HG02798 (cell line): Measurements from ENCODE around the gene NCOA5.
"Not testable (repeated sequence)": the region's sequence is repeated elsewhere in the genome, so short reads cannot be mapped to it uniquely, and the experiment has no call there.

Source experiments
- ATAC-seq: cut with Tn5 transposase; IDR thresholded peaks from one replicate; pipeline ENCODE4 v1.9.1; 2021; ENCODE audit warnings: mild to moderate bottlenecking; ENCODE audit not compliant: unreplicated experiment, poor library complexity

NCOA5 gene

DNA sequence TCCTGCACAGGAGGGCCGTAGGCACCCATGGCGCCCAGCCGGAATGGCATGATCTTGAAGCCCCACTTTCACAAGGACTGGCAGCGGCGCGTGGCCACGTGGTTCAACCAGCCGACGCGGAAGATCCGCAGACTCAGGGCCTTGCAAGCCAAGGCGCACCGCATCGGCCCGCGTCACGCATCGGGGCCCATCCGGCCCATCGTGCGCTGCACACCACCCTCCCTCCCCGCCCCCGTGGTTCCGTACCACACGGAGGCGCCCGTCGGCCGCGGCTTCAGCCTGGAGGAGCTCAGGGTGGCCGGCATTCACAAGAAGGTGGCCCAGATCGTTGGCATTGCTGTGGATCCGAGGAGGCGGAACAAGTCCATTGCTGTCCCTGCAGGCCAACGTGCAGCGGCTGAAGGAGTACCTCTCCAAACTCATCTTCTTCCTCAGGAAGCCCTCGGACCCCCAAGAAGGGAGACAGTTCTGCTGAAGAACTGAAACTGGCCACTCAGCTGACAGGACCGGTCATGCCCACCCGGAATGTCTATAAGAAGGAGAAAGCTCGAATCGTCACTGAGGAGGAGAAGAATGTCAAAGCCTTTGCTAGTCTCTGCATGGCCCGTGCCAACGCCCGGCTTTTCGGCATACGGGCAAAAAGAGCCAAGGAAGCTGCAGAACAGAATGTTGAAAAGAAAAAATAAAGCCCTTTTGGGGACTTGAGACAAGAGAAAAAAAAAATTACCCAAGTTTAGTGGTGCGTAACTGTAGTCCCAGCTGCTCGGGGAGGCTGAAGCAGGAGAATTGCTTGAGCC lies 9.9 kb upstream of the NCOA5 start:
- ATAC-seq, result no peak

DNA sequence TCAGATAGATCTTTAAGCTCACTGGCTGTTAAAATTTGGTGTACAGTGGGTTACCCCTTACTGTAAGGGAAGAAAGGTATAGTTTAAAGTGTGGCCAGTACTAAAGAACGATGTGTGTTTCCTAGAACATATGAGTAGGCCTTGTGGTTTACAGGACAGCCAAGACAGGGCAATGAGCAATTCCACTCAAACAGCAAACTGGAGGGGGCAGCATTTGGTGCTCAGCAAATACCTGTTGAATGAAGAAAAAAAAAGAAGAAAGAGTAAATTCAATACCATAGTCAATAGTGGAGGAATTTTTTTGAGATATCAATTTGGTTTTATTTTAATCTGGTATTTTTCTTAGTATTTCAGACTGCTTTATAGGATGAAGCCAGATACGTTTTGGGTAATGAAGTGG lies 3.8 kb upstream of the NCOA5 start:
- ATAC-seq, result no peak

DNA sequence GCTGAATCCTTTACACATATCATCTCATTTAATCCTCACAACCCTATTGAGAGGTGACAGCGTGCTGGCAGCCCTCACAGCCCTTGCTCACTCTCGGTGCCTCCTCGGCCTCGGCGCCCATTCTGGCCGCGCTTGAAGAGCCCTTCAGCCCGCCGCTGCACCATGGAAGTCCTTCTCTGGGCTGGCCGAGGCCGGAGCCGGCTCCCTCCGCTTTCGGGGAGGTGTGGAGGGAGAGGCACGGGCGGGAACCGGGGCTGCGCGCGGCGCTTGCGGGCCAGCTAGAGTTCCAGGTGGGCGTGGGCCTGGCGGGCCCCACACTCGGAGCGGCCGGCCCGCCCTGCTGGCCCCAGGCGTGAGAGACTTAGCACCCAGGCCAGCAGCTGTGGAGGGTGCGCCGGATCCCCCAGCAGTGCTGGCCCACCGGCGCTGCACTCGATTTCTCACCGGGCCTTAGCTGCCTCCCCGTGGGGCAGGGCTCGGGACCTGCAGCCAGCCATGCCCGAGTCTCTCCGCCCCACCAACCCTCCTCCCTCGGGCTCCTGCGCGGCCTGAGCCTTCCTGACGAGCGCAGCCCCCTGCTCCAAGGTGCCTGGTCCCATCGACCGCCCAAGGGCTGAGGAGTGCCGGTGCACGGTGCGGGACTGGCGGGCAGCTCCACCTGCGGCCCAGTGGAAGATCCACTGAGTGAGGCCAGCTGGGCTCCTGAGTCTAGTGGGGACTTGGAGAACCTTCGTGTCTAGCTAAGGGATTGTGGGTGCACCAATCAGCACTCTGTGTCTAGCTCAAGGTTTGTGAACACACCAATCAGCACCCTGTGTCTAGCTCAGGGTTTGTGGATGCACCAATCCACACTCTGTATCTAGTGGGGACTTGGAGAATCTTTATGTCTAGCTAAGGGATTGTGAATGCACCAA lies 2.1 kb upstream of the NCOA5 start:
- ATAC-seq, result not testable (repeated sequence)

DNA sequence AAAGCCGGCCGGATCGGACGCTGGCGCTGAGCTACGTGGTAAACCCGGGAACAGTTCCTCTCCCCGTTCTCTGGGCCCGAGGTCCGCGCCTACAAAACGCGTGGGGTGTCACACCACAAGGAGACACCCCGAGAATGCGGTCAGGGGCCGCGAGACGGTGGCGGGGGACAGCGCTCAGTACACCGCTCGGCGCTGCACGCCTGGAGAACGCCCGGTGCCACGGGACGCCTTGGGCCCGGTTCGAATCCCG lies 670 bp downstream of the NCOA5 start:
- ATAC-seq, result peak; percentile 24

DNA sequence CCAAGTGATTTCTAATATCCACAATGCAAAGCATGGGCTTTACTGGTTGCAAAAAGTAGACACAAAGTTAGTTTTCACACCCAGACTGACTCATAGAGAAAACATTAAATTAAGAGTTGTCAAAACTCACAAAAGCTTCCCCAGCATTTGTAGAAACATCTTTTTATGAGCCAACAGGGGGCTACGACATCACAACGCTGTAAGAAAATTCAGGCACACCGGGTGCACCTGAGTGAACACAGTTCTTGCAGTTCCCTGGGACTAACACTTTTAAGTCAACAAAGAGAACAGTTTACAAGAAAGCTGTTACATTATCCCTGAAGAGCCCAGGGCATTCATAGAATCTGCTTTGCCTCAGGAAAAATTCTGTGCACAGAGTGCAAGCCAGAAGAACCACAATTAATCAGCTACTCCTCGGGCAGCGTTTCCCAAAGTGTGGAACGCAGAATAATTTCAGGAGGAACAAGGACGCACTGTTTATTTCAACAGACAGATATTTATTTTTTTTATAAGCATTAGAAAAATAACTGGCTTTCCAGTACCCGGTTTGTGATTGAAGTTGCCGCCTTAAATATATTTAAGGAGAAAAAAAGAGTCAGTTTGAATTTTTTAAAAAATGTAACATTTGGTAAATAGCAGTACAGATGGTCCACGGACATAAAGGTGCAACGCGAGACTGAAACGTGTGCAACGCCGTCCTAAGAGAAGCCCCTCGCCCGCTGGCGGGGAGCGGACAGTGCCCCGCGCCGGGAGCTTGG lies 1.2 kb downstream of the NCOA5 start:
- ATAC-seq, result no peak

DNA sequence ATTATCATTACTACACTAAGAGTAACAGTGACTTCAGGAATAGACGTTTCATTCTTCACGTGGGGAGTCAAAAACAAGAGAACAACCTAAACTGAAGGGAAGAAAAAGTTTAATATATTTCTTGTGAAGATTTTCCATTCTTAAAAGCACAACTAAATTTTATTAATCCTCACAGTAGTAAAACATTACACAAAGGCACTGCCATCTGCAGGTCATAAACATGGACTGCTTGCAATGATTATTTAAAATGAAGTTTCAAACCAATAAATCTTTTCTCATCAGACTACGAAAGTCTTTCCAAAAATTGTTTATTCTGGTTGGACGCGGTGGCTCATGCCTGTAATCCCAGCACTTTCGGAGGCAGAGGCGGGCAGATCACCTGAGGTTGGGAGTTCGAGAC lies 2.6 kb downstream of the NCOA5 start:
- no peak for ATAC-seq

DNA sequence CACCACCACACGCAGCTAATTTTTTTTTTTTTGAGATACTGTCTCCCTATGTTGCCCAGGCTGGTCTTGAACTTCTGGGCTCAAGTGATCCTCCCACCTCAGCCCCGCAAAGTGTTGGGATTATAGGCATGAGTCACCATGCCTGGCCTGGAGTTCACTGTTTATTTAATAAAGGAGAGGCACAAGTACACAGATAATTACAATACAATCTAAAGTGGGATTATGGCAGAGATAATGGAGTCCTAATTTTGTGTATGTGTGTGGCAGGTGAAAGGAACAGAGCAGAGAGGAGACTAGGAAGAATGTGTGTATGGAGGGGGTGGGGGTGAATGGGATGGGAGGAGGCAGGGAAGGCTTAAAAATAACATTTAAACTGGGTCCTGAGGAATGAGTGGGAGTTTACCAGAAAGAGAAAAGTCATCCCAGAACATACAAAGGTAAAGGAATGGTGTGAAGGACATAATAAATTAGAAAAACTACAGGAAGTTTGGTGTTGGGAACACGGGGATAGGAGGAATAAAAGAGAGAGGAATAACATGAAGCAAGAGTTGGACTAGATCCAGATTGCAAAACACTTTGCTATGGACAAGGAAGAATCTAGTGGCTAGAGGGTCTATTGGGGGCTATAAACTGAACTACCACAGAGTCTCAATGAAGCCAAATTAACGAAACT lies 4.4 kb downstream of the NCOA5 start:
- no peak for ATAC-seq

DNA sequence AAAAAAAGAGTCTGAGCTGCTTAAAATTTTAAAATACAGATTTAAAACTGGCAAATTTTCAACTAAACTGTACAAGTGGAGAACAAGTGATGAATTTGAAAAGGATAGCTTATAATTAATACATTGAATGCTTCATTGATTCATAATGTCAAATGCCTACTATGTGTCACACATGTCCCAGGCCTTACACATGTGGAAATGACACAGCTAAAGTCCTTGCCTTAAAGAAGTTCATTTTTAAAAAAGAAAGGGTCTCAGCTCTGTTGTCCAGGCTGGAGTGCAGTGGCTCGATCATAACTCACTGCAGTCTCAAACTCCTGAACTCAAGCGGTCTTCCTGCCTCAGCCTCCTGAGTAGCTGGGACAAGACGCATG lies 5.0 kb downstream of the NCOA5 start:
- no peak for ATAC-seq

DNA sequence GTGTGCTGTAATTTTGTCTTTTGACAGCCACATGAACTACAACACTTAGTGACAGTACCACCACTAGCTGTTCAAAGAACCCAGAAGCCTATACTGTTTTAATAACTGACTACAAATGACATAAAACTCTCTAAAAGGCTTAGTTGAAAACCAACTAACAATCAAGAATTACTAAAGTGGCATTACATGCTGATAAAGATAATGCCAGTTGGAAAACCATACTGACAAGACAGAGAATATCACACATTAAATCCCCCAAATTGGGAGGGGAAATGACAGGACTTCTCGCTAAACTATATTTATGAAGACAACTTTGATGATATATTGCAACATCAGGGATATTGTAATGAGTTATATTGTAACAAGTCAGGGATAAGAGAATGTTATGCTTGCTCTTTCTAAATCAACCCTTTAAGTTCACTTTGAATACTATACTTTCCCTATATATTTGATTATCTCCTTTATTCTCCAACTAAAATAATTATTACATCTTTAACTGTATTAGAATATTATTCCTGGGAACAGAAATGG lies 6.2 kb downstream of the NCOA5 start:
- ATAC-seq, result no peak

DNA sequence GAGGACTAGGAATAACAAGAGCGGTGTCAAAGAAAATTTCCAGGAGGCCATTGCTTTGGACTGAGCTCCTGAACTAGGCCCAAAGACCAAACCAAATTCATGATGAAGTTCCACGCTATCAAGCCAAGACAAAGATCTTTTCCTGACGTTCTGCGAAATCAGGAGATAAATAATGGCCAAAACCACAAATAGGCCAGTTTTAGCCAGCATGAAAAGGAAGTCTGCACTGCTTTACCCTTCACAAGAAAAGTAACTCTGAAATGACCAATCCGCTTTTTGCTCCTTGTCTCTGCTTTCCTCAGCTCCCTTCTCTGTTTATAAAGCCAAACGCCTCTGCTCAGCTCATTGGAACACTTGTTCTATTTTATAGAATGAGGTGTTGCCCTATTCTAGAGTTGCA lies 6.7 kb downstream of the NCOA5 start:
- ATAC-seq, result no peak

DNA sequence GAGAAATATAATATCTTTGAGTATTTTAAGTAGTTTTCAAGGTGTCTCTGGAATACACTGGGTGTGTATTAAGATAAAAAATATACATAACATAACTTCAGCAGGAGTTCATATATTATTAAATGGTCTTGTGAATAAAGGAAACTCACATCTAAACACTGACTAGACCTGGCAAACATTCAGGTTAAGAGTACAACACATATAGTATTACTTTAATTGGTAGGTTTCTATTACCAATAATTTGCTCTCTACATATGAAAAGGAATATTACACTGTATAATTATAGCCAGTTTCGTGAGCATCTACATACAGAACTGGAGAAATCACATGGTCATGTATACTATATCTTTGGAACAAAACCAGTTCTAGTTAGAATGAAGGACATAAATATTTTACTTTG lies 8.7 kb downstream of the NCOA5 start:
- no peak for ATAC-seq

DNA sequence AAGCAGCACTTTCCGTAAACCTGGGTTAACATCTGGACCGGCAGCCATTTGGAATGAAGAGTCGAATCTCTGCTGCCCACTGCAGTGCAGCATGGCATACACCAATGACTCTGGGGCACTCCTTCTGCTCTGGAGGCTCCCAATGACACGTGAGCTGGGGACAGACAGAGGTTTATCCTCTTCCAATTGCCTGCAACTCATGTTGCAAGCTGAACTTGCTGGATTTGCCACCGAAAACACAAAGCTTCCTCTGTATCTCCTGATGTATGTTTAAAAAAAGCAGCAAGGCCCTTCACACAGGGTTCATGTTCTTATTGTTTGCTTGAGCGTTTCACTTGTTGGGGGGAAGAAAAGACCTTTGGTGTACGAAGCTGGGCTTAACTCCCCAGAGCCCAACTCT lies 10.8 kb downstream of the NCOA5 start:
- no peak for ATAC-seq

DNA sequence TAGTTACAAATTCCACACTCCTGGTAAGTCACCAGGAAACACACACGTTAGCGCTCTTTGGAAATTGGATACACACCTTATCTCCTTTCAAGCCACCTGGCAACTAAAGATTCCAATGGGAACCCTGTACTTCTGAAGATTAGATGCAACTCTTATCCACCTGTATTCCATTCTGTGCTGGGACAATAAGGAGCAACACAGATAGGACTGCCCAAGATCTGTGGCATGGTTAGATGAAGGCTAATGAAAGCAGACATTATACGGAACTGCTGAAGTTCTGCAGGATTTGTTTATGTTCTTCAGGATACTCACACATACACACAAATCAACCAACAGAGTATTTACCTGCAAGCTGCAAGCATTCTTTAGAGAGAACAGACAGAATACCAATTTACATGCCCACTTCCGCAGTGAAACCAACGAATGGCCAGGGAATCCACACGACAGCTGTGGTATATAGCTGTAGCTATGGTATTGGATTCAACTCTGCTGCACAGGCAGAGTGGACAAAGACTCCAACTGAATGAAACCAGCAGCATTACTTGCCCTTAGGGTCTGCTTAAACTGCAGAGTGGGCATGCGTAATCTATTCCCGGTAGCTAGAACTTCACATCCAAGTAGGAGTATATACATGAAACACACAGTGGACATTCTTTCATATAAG lies 12.0 kb downstream of the NCOA5 start:
- no peak for ATAC-seq

DNA sequence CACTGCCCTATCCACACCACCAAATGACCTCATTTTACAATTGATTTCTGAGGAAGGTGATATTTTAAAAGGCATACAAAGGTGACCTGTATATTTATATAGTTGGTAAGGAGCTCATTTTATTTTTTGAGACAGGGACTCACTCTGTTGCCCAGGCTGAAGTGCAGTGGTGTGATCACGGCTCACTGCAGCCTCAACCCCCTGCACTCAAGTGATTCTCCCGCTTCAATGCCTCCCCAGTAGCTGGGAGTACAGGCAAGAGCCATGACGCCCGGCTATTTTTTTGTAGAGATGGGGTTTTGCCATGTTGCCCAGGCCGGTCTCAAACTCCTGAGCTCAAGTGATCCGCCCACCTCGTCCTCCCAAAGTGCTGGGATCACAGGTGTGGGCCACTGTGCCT lies 13.0 kb downstream of the NCOA5 start:
- ATAC-seq, result no peak

DNA sequence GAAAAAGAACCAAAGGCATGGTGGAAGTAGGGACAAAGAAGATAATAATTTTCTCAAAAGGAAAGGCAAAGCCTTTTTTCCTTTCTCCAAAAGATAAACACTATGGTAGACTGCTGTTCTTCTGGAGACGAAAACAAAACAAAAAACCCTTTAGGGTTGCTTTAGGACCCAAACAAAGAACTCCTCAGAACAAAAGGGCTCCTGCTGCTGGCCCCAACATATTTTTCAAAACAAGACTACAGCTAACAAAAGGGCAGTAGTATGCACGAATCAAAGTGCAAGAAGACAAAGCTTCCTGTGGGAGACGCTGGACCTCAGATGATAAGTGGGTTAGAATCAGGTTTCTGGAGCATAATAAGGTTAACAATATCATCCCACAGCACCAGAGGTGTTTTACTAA lies 15.8 kb downstream of the NCOA5 start:
- ATAC-seq, result no peak

DNA sequence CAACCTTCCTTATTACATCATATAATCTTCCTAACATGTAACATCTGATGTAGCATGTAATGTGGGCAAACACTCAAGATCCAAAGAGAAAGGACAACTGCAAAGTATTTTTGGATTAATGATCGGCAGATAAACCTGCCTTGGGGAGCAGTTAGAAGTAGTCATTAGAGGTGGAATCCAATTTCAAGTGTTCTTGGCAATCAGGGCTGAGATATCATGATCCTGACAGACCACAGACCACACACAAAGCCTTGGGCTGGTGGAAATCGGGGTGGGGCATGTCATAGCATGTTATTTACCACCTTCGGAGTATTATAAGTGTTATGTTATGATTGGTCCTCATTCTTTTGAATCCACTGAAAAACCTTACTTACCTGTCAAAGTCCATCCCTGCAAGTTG lies 16.3 kb downstream of the NCOA5 start:
- no peak for ATAC-seq

DNA sequence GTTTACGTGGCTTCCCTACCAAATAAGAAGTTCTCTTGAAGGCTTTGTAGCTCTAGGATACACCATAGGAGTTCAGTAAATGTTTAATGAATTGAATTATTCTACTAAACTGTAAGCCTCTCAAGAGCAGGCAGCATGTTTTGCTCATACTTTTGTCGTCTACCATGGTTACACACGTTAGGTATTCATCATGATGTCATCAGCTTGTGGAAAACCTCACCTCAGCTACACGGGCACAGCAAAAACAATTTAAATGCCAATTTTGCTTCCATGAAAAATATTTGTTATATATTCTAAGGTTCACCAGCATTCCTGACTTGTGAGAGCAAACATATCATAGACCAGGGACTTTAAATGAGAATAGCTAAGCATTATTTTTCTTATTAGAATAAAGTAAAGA lies 16.7 kb downstream of the NCOA5 start:
- ATAC-seq, result no peak

DNA sequence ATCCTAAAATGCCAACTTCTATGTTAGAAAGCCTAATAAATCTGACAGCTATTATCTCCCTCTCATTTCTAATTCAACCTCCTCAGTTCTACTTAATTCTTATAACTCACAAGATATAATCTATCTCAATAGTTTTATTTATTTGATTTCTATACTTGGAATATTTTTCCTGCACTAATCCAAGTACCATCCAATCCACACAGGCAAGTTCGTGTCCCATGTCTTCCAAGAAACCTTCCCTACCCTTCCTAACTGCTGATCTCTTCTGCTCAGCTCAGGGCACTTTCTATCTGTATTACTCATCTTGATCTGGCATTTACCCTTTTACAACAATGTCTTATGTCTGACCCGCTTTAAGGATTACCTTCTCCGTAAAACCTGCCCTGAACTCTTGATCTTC lies 18.2 kb downstream of the NCOA5 start:
- ATAC-seq, result no peak

DNA sequence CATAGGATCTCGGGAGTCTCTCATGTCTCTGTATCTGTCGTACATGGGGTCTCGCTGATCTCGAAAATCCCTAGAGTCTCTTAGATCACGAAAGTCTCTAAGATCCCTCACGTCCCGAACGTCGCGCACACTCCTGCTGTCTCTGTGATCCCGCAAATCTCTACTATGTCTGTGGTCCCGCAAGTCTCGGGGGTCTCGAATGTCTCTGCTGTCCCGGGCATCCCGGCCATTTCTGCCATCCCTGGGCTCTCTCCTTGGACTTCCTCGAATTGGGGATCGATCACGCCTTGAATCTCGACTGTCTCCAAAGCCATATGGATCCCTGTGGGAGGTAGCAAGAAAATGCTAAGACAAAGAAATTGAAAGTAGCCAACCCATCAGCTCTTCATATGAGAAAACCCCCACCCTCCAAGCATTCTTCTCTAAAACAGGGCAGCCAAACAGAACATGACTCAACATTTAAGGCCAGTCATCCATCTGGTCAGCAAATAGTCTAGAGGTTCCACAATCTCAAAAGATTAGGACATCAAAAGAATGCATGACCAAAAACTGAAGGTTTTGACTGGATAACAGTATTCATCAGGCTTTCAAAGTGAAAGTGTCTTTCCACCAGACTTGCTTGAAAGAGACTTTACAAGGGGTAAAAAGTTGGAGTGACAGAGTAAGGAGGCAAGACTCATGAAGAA lies 19.4 kb downstream of the NCOA5 start:
- ATAC-seq, result no peak
